Measurements from ENCODE around the gene MDH2. TPM values are rescaled to one million over a fixed set of nuclear protein-coding genes. Genes with fewer than 3 reads are reported as not detected.
"Not testable (repeated sequence)": the region's sequence is repeated elsewhere in the genome, so short reads cannot be mapped to it uniquely, and the experiment has no call there.

MDH2 gene
- total RNA-seq, 1 experiment from 2014 or later: 154 TPM

DNA sequence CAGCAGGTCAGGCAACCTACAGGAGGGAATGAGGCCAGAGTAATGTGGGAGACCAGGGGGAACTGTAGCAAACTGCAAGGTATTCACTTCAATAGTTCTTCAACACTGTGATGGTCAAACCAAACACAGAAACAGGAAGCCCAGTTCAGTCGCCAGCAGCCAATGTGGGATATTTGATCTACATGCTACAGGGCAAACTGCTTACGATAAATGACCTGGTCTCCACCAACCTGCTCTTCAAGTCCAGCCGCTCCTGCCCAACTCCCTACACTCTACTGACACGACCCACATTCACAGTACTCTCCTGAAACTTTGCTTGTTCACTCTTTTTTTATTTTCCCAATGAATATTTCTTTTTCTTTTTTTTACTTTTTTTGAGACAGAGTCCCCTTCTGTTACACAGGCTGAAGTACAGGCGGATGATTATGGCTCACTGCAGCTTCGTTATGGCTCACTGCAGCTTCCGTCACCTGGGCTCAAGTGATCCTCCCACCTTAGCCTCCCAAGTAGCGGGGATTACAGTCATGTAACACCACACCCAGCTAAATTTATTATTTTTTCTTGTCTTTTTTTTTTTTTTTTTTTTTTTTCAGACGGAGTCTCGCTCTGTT lies 42.1 kb downstream of the MDH2 start:
- BruUV-seq (replicated peaks): no TSS peak
- peak; percentile 60 for DNase-seq
- intact Hi-C loops (cut with micrococcal nuclease; ENCODE audit: unreplicated experiment): no loop called here
- peaks cover 34% of the 10 kb centered on the region for H3K4me1 Mint-ChIP-seq (ENCODE audit: low read depth, unreplicated experiment)
- no peaks in the 10 kb centered on the region for H3K9me3 Mint-ChIP-seq (ENCODE audit: low read depth, unreplicated experiment)
- no peak overlapping the region for H3K4me3 Mint-ChIP-seq (ENCODE audit: low read depth, unreplicated experiment)
- no peaks in the 10 kb centered on the region for H3K27me3 Mint-ChIP-seq (ENCODE audit: unreplicated experiment)
- peak overlapping the region; percentile 76 for H3K27ac Mint-ChIP-seq (ENCODE audit: unreplicated experiment)
- H3K36me3 Mint-ChIP-seq (ENCODE audit: insufficient read depth, unreplicated experiment): no peaks in the 10 kb centered on the region
- CTCF ChIA-PET: interaction anchor here (0.6 kb wide), 1 partner anchor 133 kb away, joined by 3 read pairs; no protein-coding TSS in a partner anchor
- TF ChIP-seq, protein P1, sequence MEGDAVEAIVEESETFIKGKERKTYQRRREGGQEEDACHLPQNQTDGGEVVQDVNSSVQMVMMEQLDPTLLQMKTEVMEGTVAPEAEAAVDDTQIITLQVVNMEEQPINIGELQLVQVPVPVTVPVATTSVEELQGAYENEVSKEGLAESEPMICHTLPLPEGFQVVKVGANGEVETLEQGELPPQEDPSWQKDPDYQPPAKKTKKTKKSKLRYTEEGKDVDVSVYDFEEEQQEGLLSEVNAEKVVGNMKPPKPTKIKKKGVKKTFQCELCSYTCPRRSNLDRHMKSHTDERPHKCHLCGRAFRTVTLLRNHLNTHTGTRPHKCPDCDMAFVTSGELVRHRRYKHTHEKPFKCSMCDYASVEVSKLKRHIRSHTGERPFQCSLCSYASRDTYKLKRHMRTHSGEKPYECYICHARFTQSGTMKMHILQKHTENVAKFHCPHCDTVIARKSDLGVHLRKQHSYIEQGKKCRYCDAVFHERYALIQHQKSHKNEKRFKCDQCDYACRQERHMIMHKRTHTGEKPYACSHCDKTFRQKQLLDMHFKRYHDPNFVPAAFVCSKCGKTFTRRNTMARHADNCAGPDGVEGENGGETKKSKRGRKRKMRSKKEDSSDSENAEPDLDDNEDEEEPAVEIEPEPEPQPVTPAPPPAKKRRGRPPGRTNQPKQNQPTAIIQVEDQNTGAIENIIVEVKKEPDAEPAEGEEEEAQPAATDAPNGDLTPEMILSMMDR (IDR thresholded peaks at IDR 0.05; ENCODE audit: unreplicated experiment): no peak

DNA sequence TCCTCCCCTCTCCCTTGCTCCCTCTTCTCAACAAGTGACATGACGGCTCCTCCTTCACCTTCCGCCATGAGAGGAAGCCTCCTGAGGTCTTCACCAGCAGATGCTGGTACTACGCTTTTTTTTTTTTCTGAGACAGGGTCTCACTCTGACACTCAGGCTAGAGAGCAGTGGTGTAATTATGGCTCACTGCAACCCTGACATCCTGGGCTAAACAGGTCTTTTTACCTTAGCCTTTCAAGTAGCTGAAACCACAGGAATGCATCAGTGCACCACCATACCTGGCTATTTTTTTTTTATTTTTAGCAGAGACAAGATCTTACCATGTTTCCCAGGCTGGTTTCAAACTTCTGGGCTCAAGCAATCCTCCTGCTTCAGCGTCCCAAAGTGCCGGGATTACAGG lies 43.6 kb downstream of the MDH2 start:
- TF ChIP-seq, protein P1 (IDR thresholded peaks at IDR 0.05; ENCODE audit: unreplicated experiment): no peak
- intact Hi-C loops (cut with micrococcal nuclease; ENCODE audit: unreplicated experiment): no loop called here
- no peak for DNase-seq
- no peak overlapping the region for H3K4me3 Mint-ChIP-seq (ENCODE audit: low read depth, unreplicated experiment)
- H3K9me3 Mint-ChIP-seq (ENCODE audit: low read depth, unreplicated experiment): no peaks in the 10 kb centered on the region
- no peaks in the 10 kb centered on the region for H3K27me3 Mint-ChIP-seq (ENCODE audit: unreplicated experiment)
- BruUV-seq (replicated peaks): no TSS peak
- H3K36me3 Mint-ChIP-seq (ENCODE audit: insufficient read depth, unreplicated experiment): no peaks in the 10 kb centered on the region
- CTCF ChIA-PET: no interaction called here
- H3K27ac Mint-ChIP-seq (ENCODE audit: unreplicated experiment): no peak overlapping the region
- H3K4me1 Mint-ChIP-seq (ENCODE audit: low read depth, unreplicated experiment): peaks cover 34% of the 10 kb centered on the region

DNA sequence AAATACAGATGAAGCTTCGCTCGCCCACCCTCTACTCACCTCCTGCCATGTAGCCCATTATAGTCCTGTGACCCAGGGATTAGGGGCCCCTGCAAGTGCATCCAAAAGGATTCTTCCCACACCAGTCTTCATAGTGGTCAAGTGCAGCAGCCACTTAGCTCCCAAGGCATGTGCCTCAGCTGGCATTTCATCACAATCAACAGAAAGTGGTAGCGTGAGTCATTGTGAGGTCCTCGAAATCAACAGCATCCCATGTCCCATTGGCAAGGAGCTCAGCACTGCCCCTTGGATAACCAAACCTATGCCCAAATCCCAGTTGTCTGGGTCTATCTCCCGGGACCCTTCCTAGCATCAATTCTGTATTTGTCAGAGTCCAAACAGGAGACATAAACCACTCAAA lies 45.6 kb downstream of the MDH2 start:
- BruUV-seq (replicated peaks); H3K9me3 Mint-ChIP-seq (ENCODE audit: low read depth, unreplicated experiment); H3K27me3 Mint-ChIP-seq (ENCODE audit: unreplicated experiment); H3K4me3 Mint-ChIP-seq (ENCODE audit: low read depth, unreplicated experiment); H3K36me3 Mint-ChIP-seq (ENCODE audit: insufficient read depth, unreplicated experiment); DNase-seq; intact Hi-C loops (cut with micrococcal nuclease; ENCODE audit: unreplicated experiment); CTCF ChIA-PET; H3K27ac Mint-ChIP-seq (ENCODE audit: unreplicated experiment): not testable (repeated sequence)
- H3K4me1 Mint-ChIP-seq (ENCODE audit: low read depth, unreplicated experiment): peaks cover 26% of the 10 kb centered on the region

DNA sequence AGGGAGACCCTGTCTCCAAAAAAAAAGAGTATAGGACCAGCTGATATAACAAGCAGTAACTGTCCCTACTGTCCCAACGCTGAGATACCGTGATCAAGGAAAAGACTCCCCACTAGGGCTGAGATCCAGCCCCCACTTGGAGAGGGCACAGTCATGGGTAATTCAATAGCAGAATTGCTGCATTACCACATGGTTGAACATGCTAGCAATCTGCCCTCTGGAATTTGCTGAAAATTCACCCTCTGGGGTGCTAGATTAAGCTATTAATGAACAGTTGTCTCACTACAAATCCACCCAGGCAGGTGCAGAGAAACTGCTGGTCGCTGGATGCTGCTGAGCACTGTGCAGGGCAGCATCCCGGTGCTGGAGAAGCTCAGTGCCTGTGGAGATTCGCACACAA lies 46.4 kb downstream of the MDH2 start:
- H3K9me3 Mint-ChIP-seq (ENCODE audit: low read depth, unreplicated experiment); intact Hi-C loops (cut with micrococcal nuclease; ENCODE audit: unreplicated experiment); BruUV-seq (replicated peaks); H3K36me3 Mint-ChIP-seq (ENCODE audit: insufficient read depth, unreplicated experiment); CTCF ChIA-PET; H3K4me3 Mint-ChIP-seq (ENCODE audit: low read depth, unreplicated experiment); DNase-seq; H3K27ac Mint-ChIP-seq (ENCODE audit: unreplicated experiment); H3K27me3 Mint-ChIP-seq (ENCODE audit: unreplicated experiment): not testable (repeated sequence)
- H3K4me1 Mint-ChIP-seq (ENCODE audit: low read depth, unreplicated experiment): peaks cover 24% of the 10 kb centered on the region

DNA sequence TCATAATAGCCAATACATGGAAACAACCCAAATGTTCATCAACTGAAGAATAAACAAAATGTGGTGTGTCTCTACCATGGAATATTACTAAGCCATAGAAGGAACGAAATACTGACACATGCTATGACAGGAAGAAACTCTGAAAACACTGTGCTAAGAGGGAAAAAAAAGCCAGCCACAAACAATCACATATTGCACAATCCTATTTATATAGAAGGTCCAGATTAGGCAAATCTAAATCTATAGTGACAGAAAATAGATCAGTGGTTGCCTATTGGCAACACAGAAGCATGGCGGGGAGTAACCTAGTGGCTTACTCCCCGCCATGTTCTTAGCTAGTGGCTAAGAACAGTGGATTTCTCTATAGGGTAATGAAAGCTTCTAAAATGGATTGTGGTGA lies 48.0 kb downstream of the MDH2 start:
- Mint-ChIP-seq H3K4me3 (ENCODE audit: low read depth, unreplicated experiment) (no peak overlapping the region), H3K4me1 (ENCODE audit: low read depth, unreplicated experiment) (peaks cover 13% of the 10 kb centered on the region), H3K36me3 (ENCODE audit: insufficient read depth, unreplicated experiment) (no peaks in the 10 kb centered on the region), H3K27ac (ENCODE audit: unreplicated experiment) (no peak overlapping the region), H3K9me3 (ENCODE audit: low read depth, unreplicated experiment) (no peaks in the 10 kb centered on the region), H3K27me3 (ENCODE audit: unreplicated experiment) (no peaks in the 10 kb centered on the region)
- BruUV-seq (replicated peaks): no TSS peak
- no peak for DNase-seq
- TF ChIP-seq, protein P1 (IDR thresholded peaks at IDR 0.05; ENCODE audit: unreplicated experiment): no peak
- intact Hi-C loops (cut with micrococcal nuclease; ENCODE audit: unreplicated experiment): no loop called here
- CTCF ChIA-PET: no interaction called here

DNA sequence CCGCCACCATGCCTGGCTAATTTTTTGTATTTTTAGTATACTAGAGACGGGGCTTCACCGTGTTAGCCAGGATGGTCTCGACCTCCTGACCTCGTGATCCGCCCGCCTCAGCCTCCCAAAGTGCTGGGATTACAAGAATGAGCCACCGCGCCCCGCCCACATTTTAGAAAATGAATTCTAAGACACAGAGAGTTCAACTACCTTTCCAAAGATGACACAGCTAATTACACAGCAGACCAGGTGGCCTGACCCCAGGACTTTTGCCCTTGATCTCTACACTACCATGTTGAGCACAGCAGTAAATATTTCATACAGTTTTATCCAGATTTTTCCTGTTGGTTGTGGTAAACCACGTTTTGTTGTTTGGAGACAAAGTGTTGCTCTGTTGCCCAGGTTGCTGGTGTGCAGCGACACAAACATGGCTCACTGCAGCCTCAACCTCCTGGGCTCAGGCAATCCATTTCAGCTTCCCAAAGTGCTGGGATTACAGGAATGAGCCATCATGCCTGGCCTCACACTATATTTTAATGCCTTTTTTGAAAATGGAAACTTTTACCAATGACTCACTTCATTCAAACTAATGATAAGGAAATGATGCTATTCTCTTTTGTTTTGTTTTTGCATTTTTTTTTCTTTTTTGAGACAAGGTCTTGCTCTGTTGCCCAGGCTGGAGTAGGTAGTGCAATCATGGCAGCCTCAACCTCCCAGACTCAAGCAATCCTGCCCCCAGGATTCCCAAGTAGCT lies 54.0 kb downstream of the MDH2 start:
- CTCF ChIA-PET; H3K36me3 Mint-ChIP-seq (ENCODE audit: insufficient read depth, unreplicated experiment); DNase-seq; H3K9me3 Mint-ChIP-seq (ENCODE audit: low read depth, unreplicated experiment); intact Hi-C loops (cut with micrococcal nuclease; ENCODE audit: unreplicated experiment); BruUV-seq (replicated peaks); H3K27me3 Mint-ChIP-seq (ENCODE audit: unreplicated experiment); H3K27ac Mint-ChIP-seq (ENCODE audit: unreplicated experiment); H3K4me1 Mint-ChIP-seq (ENCODE audit: low read depth, unreplicated experiment); H3K4me3 Mint-ChIP-seq (ENCODE audit: low read depth, unreplicated experiment): not testable (repeated sequence)

DNA sequence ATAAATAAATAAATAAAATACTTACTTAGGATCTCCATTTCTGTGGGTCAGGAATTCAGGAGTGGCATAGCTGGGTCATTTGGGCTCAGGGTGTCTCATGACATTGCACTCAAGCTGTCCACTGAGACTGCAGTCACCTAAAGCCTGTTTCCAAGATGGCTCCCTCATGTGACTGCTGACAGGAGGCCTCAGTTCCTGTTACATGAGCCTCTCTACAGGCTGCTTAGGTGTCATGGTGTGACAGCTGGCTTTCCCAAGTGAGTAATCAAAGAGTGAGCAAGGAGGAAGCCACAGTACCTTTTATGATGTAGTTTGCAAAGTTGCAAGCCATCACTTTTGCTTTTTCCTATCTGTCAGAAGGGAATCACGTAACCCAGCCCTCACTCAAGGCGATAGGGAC lies 55.9 kb downstream of the MDH2 start:
- H3K4me1 Mint-ChIP-seq (ENCODE audit: low read depth, unreplicated experiment): peaks cover 14% of the 10 kb centered on the region
- H3K27ac Mint-ChIP-seq (ENCODE audit: unreplicated experiment); intact Hi-C loops (cut with micrococcal nuclease; ENCODE audit: unreplicated experiment); H3K9me3 Mint-ChIP-seq (ENCODE audit: low read depth, unreplicated experiment); H3K36me3 Mint-ChIP-seq (ENCODE audit: insufficient read depth, unreplicated experiment); H3K4me3 Mint-ChIP-seq (ENCODE audit: low read depth, unreplicated experiment); BruUV-seq (replicated peaks); H3K27me3 Mint-ChIP-seq (ENCODE audit: unreplicated experiment); DNase-seq; CTCF ChIA-PET: not testable (repeated sequence)

DNA sequence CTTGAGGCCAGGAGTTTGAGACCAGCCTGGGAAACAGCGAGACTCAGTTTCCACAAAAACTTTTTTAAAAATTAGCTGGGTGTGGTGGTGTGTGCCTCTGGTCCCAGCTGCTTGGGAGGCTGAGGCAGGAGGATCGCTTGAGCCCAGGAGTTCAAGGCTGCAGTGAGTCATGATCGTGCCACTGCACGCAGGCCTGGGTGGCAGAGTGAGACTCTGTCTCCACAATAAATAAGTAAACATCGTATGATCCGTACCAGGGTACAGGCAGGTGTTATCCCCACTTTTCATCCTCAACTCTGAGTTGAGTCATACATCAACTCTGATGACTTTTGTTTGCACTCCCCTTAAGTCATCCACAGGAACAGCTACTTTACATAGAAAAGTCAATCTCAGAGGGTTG lies 58.2 kb downstream of the MDH2 start:
- BruUV-seq (replicated peaks); H3K27me3 Mint-ChIP-seq (ENCODE audit: unreplicated experiment); H3K4me3 Mint-ChIP-seq (ENCODE audit: low read depth, unreplicated experiment); intact Hi-C loops (cut with micrococcal nuclease; ENCODE audit: unreplicated experiment); CTCF ChIA-PET; H3K9me3 Mint-ChIP-seq (ENCODE audit: low read depth, unreplicated experiment); DNase-seq; H3K27ac Mint-ChIP-seq (ENCODE audit: unreplicated experiment); H3K36me3 Mint-ChIP-seq (ENCODE audit: insufficient read depth, unreplicated experiment): not testable (repeated sequence)
- peaks cover 16% of the 10 kb centered on the region for H3K4me1 Mint-ChIP-seq (ENCODE audit: low read depth, unreplicated experiment)
